PC-3 (cell line): Measurements from ENCODE around the gene COL27A1.

ENCODE experiments used
- EZH2 ChIP-seq: fragments of 300-600 bp; sonication (generic); IDR thresholded peaks from one replicate; pipeline ENCODE4 v1.6.1; 2017; ENCODE audit warnings: antibody characterized with exemption, mild to moderate bottlenecking, low read length; ENCODE audit not compliant: unreplicated experiment
- EZH2phosphoT487 ChIP-seq: fragments of 300-600 bp; sonication (generic); IDR thresholded peaks from 2 replicates; pipeline ENCODE4 v1.6.1; 2018; ENCODE audit warnings: mild to moderate bottlenecking, antibody characterized with exemption, low read length, borderline replicate concordance
- TF ChIP-seq, protein P1 (sequence below): fragments of 300-600 bp; sonication (generic); conservative IDR thresholded peaks from 2 replicates; pipeline ENCODE4 v1.5.1; 2017; ENCODE audit warnings: antibody characterized with exemption, low read depth, mild to moderate bottlenecking, low read length

- TF ChIP-seq, protein P1, sequence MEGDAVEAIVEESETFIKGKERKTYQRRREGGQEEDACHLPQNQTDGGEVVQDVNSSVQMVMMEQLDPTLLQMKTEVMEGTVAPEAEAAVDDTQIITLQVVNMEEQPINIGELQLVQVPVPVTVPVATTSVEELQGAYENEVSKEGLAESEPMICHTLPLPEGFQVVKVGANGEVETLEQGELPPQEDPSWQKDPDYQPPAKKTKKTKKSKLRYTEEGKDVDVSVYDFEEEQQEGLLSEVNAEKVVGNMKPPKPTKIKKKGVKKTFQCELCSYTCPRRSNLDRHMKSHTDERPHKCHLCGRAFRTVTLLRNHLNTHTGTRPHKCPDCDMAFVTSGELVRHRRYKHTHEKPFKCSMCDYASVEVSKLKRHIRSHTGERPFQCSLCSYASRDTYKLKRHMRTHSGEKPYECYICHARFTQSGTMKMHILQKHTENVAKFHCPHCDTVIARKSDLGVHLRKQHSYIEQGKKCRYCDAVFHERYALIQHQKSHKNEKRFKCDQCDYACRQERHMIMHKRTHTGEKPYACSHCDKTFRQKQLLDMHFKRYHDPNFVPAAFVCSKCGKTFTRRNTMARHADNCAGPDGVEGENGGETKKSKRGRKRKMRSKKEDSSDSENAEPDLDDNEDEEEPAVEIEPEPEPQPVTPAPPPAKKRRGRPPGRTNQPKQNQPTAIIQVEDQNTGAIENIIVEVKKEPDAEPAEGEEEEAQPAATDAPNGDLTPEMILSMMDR = no peak
- no peak for TF ChIP-seq EZH2
- no peak for TF ChIP-seq EZH2phosphoT487
Measured at GRCh38 chr9:114200721-114201300, 45.5 kb downstream of the COL27A1 start.
